Activated CD4-positive, alpha-beta T cell treated with anti-CD3 and anti-CD28 coated beads, Interleukin-2, amount 10 ng/mL, durations not matched to agents 24 days and 14 days (primary cell): ENCODE data around the gene ATRNL1. TPM values are rescaled to one million over a fixed set of nuclear protein-coding genes. Genes with fewer than 3 reads are reported as not detected.

Source experiments
- DNase-seq: peaks from one replicate; pipeline ENCODE4 v3.0.0; 2022
- H3K27ac Mint-ChIP-seq: one replicate; pipeline ENCODE4 v1.8.0; 2022; ENCODE audit warnings: mild to moderate bottlenecking, mixed read lengths
- H3K27me3 Mint-ChIP-seq: one replicate; pipeline ENCODE4 v1.8.0; 2022; ENCODE audit warnings: mixed read lengths
- H3K36me3 Mint-ChIP-seq: one replicate; pipeline ENCODE4 v1.8.0; 2022; ENCODE audit warnings: low read depth, mild to moderate bottlenecking, mixed read lengths
- H3K4me1 Mint-ChIP-seq: one replicate; pipeline ENCODE4 v1.8.0; 2021; ENCODE audit warnings: mixed read lengths
- H3K4me3 Mint-ChIP-seq: one replicate; pipeline ENCODE4 v1.8.0; 2022; ENCODE audit warnings: mild to moderate bottlenecking, moderate library complexity, mixed read lengths
- H3K9me3 Mint-ChIP-seq: one replicate; pipeline ENCODE4 v1.8.0; 2021; ENCODE audit warnings: mixed read lengths
- intact Hi-C: fragments of 100-400 bp; cut with micrococcal nuclease; formaldehyde crosslinking; loops from one replicate; pipeline ENCODE4 v1.15.1; 2023
- total RNA-seq: library from RNA; stranded (reverse); gene quantifications from 2 replicates; pipeline ENCODE4 v1.2.3, GENCODE V29; 2022

The ATRNL1 gene
- total RNA-seq, 1 donor from 2014 or later = 0.26 TPM

GRCh38 chr10:115957786-115958442, 864.7 kb downstream of the ATRNL1 start:
- H3K4me3 Mint-ChIP-seq = no peak overlapping the region
- H3K27ac Mint-ChIP-seq = no peak overlapping the region
- H3K9me3 Mint-ChIP-seq = no peaks in the 10 kb centered on the region
- H3K27me3 Mint-ChIP-seq = no peaks in the 10 kb centered on the region
- DNase-seq = no peak
- H3K4me1 Mint-ChIP-seq = no peaks in the 10 kb centered on the region
- intact Hi-C loops = no loop called here
- H3K36me3 Mint-ChIP-seq = no peaks in the 10 kb centered on the region

DNA sequence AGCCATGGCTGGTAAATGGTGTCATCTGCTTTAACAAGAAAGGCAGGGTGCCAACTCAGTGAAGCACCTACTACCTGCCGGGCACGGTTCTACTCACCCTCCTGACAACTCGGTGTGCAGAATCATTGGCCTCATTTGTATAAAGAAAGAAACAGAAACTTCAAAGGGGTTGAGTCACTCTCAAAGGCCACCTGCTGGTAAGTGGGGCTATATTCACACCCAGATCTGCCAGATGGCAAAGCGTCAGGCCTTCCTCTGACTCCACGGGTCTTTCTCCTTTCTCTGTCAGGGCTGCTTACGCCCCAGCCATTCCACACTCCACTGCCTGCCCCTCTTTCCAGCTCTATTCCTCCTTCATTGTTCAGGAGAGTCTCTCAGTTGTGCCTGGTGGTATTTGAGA, 870.7 kb downstream of the ATRNL1 start:
- no peaks in the 10 kb centered on the region for H3K4me1 Mint-ChIP-seq
- intact Hi-C loops = no loop called here
- no peaks in the 10 kb centered on the region for H3K9me3 Mint-ChIP-seq
- no peak for DNase-seq
- no peaks in the 10 kb centered on the region for H3K27me3 Mint-ChIP-seq
- no peaks in the 10 kb centered on the region for H3K36me3 Mint-ChIP-seq
- no peak overlapping the region for H3K4me3 Mint-ChIP-seq
- no peak overlapping the region for H3K27ac Mint-ChIP-seq

DNA sequence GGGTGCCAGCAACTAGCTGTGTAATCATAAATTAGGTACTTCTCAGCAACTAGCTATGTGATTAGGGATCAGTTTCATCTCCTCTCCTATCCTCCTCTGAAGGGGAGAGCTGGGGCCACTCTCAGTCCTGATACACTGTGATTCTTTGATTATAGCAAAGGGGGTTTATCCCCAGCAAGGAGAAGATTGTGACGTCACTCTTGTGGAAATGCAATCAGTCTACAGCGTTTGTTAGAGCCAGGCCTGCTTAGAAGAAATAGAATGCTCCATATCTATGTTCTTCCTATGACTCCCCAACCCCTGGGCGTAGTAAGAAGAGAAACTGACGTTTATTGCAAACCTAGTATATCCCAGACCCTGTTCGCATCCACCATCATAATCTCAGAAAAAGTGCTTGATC, 871.7 kb downstream of the ATRNL1 start:
- no peaks in the 10 kb centered on the region for H3K9me3 Mint-ChIP-seq
- no peak overlapping the region for H3K27ac Mint-ChIP-seq
- no peaks in the 10 kb centered on the region for H3K27me3 Mint-ChIP-seq
- DNase-seq = no peak
- H3K4me1 Mint-ChIP-seq = no peaks in the 10 kb centered on the region
- H3K36me3 Mint-ChIP-seq = no peaks in the 10 kb centered on the region
- intact Hi-C loops = no loop called here
- no peak overlapping the region for H3K4me3 Mint-ChIP-seq

DNA sequence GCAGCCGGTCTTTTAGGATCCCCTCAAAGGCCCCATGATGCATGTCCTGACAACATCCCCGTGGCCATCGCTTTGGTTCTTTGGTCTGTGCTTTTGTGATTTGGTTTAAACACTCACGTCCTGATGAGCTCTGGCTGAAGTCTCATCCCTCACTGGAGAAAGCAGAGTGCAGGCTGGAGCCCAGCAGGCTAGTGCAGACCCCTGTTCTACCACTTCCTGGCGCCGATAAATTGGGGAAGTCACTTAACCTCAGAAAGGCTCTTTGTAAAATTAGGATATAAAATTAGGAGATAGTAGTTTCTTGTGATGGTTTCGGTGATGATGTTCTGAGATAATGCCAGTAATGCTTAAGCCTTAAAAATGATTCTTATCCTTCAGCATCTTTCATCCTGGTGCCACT, 872.2 kb downstream of the ATRNL1 start:
- Mint-ChIP-seq H3K27ac (no peak overlapping the region), H3K36me3 (no peaks in the 10 kb centered on the region)
- intact Hi-C loops = no loop called here

DNA sequence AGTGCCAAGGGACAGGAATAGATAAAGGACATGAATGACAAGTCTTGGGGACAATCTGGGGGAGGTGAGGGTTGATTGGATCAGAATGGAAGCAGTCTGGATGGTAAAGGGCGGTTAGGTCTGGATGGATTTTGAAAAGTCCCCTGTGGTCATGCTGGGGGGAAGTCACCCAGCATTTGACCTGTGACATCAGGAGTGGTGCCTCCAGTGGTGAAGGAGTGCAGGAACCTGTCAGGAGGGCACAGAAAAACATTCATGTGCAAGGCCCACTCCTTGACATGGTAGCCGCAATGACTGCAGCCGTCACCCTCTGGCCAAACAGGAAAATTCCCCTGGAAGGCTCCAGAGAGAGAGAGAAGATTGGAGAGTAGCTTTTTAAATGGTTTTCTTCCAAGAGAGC, 875.1 kb downstream of the ATRNL1 start:
- no peak overlapping the region for H3K27ac Mint-ChIP-seq
- H3K4me3 Mint-ChIP-seq = no peak overlapping the region
- peaks cover 4% of the 10 kb centered on the region for H3K9me3 Mint-ChIP-seq
- H3K36me3 Mint-ChIP-seq = no peaks in the 10 kb centered on the region
- H3K27me3 Mint-ChIP-seq = no peaks in the 10 kb centered on the region
- DNase-seq = no peak
- intact Hi-C loops = no loop called here
- no peaks in the 10 kb centered on the region for H3K4me1 Mint-ChIP-seq

More for the DNA sequence above, 872.2 kb downstream of the ATRNL1 start:
- no peaks in the 10 kb centered on the region for H3K27me3 Mint-ChIP-seq
- H3K4me1 Mint-ChIP-seq = no peaks in the 10 kb centered on the region
- no peak for DNase-seq
- no peak overlapping the region for H3K4me3 Mint-ChIP-seq
- H3K9me3 Mint-ChIP-seq = no peaks in the 10 kb centered on the region

- DNase-seq = no peak
- Mint-ChIP-seq H3K4me1 (no peaks in the 10 kb centered on the region), H3K27ac (no peak overlapping the region), H3K4me3 (no peak overlapping the region), H3K36me3 (no peaks in the 10 kb centered on the region), H3K9me3 (peaks cover 4% of the 10 kb centered on the region), H3K27me3 (no peaks in the 10 kb centered on the region)
- intact Hi-C loops = no loop called here
Observed at GRCh38 chr10:115969591-115969990, 876.4 kb downstream of the ATRNL1 start.

DNA sequence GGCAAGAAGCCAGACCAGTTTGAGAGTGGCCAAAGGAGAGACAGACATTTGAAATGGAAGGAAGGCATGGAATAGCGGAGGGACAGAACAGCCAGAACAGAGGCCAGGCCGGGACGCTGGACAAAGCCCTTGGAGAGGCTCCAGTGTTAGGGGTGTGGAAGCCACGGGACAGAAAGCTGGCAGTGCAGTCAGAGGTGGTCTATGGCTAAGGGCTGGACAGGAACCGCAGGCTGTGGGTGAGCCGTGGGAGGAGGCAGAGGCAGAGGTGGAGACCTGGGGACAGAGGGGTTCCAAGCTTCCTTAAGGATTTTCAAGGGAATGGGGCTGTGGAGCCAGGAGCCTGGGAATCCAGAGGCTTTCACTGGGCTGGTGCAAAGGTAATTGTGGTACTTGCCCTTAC, 878.8 kb downstream of the ATRNL1 start:
- Mint-ChIP-seq H3K4me1 (no peaks in the 10 kb centered on the region), H3K9me3 (peaks cover 4% of the 10 kb centered on the region), H3K4me3 (no peak overlapping the region), H3K36me3 (no peaks in the 10 kb centered on the region), H3K27me3 (no peaks in the 10 kb centered on the region), H3K27ac (no peak overlapping the region)
- no peak for DNase-seq
- intact Hi-C loops = no loop called here

- Mint-ChIP-seq H3K4me1 (no peaks in the 10 kb centered on the region), H3K9me3 (peaks cover 4% of the 10 kb centered on the region), H3K27ac (no peak overlapping the region), H3K27me3 (no peaks in the 10 kb centered on the region), H3K36me3 (no peaks in the 10 kb centered on the region), H3K4me3 (no peak overlapping the region)
- DNase-seq = no peak
- intact Hi-C loops = no loop called here
Observed at GRCh38 chr10:115972426-115972825, 879.3 kb downstream of the ATRNL1 start.

GRCh38 chr10:115974351-115974750, 881.2 kb downstream of the ATRNL1 start:
- Mint-ChIP-seq H3K4me3 (no peak overlapping the region), H3K36me3 (no peaks in the 10 kb centered on the region), H3K27ac (no peak overlapping the region), H3K9me3 (peaks cover 4% of the 10 kb centered on the region), H3K4me1 (no peaks in the 10 kb centered on the region), H3K27me3 (no peaks in the 10 kb centered on the region)
- DNase-seq = no peak
- intact Hi-C loops = no loop called here

GRCh38 chr10:115974816-115975430, 881.8 kb downstream of the ATRNL1 start:
- intact Hi-C loops = no loop called here
- H3K36me3 Mint-ChIP-seq = no peaks in the 10 kb centered on the region
- H3K9me3 Mint-ChIP-seq = peaks cover 4% of the 10 kb centered on the region
- no peak overlapping the region for H3K27ac Mint-ChIP-seq
- H3K4me3 Mint-ChIP-seq = no peak overlapping the region
- no peaks in the 10 kb centered on the region for H3K27me3 Mint-ChIP-seq
- no peaks in the 10 kb centered on the region for H3K4me1 Mint-ChIP-seq
- no peak for DNase-seq

- no peaks in the 10 kb centered on the region for H3K4me1 Mint-ChIP-seq
- H3K9me3 Mint-ChIP-seq = peaks cover 4% of the 10 kb centered on the region
- intact Hi-C loops = no loop called here
- H3K4me3 Mint-ChIP-seq = no peak overlapping the region
- no peak for DNase-seq
- H3K27ac Mint-ChIP-seq = no peak overlapping the region
- H3K36me3 Mint-ChIP-seq = no peaks in the 10 kb centered on the region
- no peaks in the 10 kb centered on the region for H3K27me3 Mint-ChIP-seq
Observed at GRCh38 chr10:115975506-115975905, 882.3 kb downstream of the ATRNL1 start.

DNA sequence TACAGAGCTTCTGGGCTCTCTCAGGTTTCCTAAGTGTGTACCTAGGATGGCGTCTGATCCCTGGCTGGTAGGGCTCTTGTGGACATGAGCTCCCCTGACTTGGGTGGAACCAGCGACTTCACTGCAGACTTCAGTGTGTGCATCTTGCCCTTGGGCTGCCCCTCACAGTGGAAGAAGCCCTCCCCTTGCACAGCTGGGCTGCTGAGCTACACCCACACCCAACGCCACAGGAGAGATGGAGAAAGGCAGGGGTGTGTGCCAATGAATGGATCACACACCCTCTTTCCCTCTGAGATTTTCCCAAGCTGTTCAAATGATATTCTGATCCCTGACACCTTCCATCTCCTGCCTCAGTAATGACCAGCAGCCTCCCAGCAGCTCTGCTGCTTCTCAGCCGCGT, 883.2 kb downstream of the ATRNL1 start:
- DNase-seq = no peak
- H3K9me3 Mint-ChIP-seq = peaks cover 1% of the 10 kb centered on the region
- H3K4me1 Mint-ChIP-seq = no peaks in the 10 kb centered on the region
- H3K36me3 Mint-ChIP-seq = no peaks in the 10 kb centered on the region
- no peak overlapping the region for H3K27ac Mint-ChIP-seq
- H3K4me3 Mint-ChIP-seq = no peak overlapping the region
- intact Hi-C loops = no loop called here
- no peaks in the 10 kb centered on the region for H3K27me3 Mint-ChIP-seq

DNA sequence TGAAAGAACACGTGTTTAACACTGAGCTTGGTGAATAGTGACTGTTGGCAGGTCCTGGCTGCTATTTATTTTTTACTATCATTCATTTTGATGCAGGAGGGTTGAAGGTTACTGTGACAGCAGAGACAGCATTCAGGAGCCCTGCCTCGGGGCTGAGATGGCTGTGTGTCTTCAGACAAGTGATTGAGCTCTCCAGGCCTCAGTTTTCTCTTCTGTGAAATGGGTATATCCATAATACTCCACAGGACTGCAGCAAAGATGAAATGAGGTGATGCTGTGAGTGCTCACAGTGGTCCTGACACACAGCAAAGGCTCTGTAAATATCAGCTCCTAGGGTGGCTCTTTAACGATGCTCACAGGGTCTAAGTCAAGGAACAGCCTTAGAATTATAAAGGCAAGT, 884.7 kb downstream of the ATRNL1 start:
- intact Hi-C loops = no loop called here
- H3K36me3 Mint-ChIP-seq = no peaks in the 10 kb centered on the region

GRCh38 chr10:115979576-115979975, 886.4 kb downstream of the ATRNL1 start:
- Mint-ChIP-seq H3K27me3 (no peaks in the 10 kb centered on the region), H3K4me3 (no peak overlapping the region), H3K36me3 (no peaks in the 10 kb centered on the region), H3K9me3 (no peaks in the 10 kb centered on the region), H3K4me1 (no peaks in the 10 kb centered on the region), H3K27ac (no peak overlapping the region)
- DNase-seq = no peak
- intact Hi-C loops = no loop called here

More for the DNA sequence above, 884.7 kb downstream of the ATRNL1 start:
- Mint-ChIP-seq H3K4me1 (no peaks in the 10 kb centered on the region), H3K27ac (no peak overlapping the region), H3K4me3 (no peak overlapping the region), H3K27me3 (no peaks in the 10 kb centered on the region), H3K9me3 (no peaks in the 10 kb centered on the region)
- DNase-seq = no peak

- H3K4me1 Mint-ChIP-seq = no peaks in the 10 kb centered on the region
- no peaks in the 10 kb centered on the region for H3K36me3 Mint-ChIP-seq
- no peak overlapping the region for H3K27ac Mint-ChIP-seq
- no peaks in the 10 kb centered on the region for H3K9me3 Mint-ChIP-seq
- H3K4me3 Mint-ChIP-seq = no peak overlapping the region
- no peaks in the 10 kb centered on the region for H3K27me3 Mint-ChIP-seq
- DNase-seq = no peak
- intact Hi-C loops = no loop called here
Observed at GRCh38 chr10:115980470-115980869, 887.3 kb downstream of the ATRNL1 start.
